DOHH2 (cell line): ENCODE measurements around the gene ASB13.
"Not testable (repeated sequence)": the region's sequence is repeated elsewhere in the genome, so short reads cannot be mapped to it uniquely, and the experiment has no call there.

ENCODE experiments used
- CTCF ChIP-seq: fragments of 200-600 bp; sonication (generic); IDR thresholded peaks from one replicate; pipeline ENCODE4 v1.5.1; 2014; ENCODE audit warnings: antibody characterized with exemption, mild to moderate bottlenecking, low read depth, low read length; ENCODE audit not compliant: poor library complexity, severe bottlenecking
- EZH2phosphoT487 ChIP-seq: fragments of 200-600 bp; sonication (generic); IDR thresholded peaks from 2 replicates; pipeline ENCODE4 v1.6.1; 2017; ENCODE audit warnings: borderline replicate concordance, mild to moderate bottlenecking, antibody characterized with exemption, low read length, moderate library complexity, mixed read lengths

- not testable (repeated sequence) for TF ChIP-seq CTCF, EZH2phosphoT487
Observed at GRCh38 chr10:5621371-5621770, 45.0 kb downstream of the ASB13 start.
